ENCODE measurements around the gene OR2C3. TPM values are rescaled to one million over a fixed set of nuclear protein-coding genes. Genes with fewer than 3 reads are reported as not detected.
"Not testable (repeated sequence)": the region's sequence is repeated elsewhere in the genome, so short reads cannot be mapped to it uniquely, and the experiment has no call there.

The OR2C3 gene
- not detected in 2 replicates for total RNA-seq (2014; rRNA removed; shearing (Covaris generic))
- polyA plus RNA-seq (2014; cell fraction: nucleus; rRNA removed): not detected in 2 replicates

DNA sequence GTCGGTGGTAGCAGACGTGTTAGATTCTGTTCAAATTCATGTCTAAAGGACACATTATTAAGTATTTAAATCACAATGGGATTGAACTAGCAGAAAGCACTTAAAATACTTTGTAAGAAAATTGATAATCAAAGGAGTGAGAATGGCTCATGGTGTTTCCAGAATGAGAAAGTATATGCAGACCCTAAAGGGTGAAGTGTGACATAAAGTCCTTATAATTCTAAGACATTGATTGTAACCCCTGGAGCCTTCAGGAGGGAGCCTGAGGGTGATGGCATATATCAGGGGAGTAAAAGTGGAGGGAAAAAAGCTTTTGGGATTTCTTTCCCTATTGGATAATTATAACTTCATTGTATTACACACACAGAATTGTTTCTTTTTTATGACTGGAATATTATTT lies at the start of gene OR2C3:
Gene OR2C3, minus strand, starts transcription at position 101 of the 400 bp plus-strand sequence. CDS start 3,929 bp downstream, outside the sequence.
- DNase-seq (ENCODE audit: extremely low read depth, low read depth): no peak

DNA sequence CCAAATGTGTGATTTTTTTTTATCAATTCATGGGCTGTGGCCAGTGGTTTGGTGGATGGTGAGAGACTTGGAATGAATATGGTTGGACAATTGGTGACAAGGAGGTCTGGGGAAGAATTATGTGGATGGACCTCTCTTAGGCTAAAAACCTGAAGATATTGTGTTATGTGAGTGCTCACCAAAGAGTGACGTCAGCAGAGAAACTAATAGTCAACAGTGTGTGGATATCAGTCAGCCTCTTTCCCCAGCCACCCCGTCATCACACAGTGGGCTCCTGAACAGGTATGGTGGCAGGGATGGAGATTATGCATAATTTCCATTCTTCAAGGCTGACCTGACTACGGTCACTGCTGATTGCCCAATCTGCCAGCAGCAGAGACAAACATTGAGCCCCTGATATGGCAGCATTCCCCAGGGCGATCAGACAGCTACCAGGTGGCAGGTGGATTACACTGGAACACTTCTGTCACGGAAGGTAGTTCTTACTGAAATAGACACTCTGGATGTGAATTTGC lies 42.8 kb upstream of the OR2C3 start:
- DNase-seq (ENCODE audit: extremely low read depth, low read depth): no peak

DNA sequence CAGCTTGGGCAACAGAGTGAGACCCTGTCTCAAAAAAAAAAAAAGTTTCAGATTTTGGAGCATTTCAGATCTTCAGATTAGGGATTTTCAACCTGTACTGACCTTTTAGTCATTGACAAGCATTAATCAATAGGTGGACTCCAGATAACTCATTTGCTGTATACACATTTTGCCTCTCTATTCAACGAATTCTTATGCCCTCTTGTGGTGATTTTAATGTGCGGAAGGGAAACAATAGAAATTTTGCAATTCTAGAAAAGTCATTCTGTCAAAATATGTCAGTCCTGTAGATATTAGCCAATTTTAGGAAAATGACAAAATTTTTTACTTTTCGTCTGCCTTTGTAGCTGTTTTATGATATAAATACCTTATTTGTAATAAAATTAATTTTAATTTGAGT lies 40.3 kb upstream of the OR2C3 start:
- peak; percentile 7 for DNase-seq (ENCODE audit: extremely low read depth, low read depth)

DNA sequence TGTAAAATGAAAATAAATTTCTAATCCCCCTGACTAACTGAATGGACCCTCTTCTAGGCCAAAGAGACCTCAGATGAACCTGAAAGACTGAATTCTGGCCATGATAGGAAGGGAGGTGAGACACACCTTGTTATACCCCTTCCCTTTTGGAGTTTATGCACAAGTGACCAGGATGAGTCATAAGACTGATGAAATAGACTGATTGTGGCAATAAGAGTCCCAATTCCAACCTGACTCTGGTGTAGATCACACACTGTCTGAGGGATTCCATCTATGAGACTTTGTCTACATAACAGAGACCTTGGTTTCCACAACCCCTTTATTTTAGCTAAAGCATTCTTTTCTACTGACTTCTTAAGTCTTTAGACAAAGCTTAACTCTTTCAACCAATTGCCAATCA lies 38.4 kb upstream of the OR2C3 start:
- DNase-seq (ENCODE audit: extremely low read depth, low read depth): no peak

DNA sequence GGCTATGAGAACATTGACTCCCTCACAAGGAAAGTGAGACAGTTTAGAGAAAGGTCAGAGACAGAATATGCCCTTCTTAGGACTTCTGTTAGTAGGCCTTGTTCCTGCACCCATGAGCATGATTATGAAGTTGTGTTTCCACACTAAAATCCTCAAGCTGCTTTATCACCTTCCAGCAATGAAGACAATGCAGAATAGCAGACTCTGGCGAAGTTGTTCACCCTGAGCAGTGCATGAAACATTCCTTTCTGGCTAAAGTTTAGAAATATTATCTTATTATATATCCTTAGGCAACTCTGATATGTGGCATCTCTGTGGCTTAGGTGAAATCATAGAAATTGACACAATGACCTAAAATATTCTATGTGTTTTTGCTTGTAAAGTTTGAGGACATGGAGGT lies 38.0 kb upstream of the OR2C3 start:
- DNase-seq (ENCODE audit: extremely low read depth, low read depth): no peak

DNA sequence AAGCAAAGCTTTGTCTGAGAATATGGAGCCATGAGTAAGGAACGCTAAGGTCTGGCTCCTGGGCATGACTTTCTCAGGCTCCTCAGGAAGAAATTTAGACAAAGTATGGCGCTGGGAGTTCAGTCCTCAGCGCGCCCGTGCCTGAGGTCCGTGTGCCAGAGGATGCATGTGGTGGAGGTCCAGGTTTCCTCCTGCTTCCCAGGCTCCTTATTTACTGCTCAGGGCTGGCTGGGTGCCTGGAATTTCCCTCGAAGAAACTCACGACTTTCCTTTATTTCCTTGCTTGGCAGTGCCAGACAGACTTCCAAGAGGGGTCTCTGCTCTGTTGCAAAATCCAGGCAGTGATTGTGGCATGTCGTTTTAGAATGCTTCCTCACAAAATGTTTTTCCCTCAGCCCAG lies 26.0 kb upstream of the OR2C3 start:
- no peak for DNase-seq (ENCODE audit: extremely low read depth, low read depth)

DNA sequence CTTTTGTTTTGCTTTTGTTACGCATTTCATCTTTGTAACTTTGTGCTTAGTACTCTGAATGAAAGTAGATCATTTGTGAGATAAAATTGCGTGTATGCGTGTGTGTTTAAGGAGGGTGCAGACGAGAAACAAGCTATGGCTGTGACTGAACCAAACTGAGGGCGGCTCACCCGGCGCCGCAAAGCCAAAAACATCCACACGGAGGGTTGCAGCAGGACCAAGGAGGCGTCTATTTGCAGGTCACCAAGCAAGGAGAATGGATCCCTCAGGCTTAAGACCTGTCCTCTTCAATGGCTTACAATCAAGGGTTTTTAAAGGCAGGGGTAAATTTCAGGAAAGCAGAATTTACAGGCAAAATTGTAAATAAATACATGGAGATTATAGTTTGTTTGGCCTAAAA lies 25.5 kb upstream of the OR2C3 start:
- DNase-seq (ENCODE audit: extremely low read depth, low read depth): no peak

DNA sequence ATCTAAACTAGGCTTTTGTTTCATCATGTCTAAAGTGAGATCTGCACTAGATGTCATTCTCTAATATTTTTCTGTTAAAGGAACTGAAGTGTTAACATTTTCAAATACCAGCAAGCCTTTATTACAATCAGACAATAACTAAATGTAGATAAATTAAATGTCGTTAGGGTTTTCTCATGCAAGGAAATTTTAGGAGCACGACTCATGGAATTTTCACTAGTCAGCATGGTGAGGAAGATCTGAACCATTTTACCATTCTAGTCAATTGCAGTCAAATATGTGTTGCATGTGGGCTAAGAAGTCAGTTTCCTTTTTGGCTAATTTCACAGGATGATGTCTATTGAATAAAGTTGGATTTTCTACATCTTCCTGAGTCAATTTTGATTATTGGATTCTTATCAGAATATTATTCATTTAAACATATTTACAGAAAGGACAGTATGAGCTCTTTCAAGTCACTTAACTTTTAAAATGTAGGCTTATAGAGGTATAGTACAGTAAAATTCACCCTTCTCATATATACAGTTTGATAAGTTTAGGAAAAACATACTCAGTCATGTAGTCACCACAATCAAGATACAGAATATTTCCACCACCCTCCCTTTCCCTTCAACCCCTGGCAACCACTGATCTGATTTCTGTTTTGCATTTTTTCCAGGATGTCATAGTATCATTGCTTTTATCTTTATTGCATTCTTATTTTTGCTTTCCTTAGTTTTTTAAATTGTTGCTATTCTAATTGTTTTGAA lies 21.9 kb upstream of the OR2C3 start:
- DNase-seq (ENCODE audit: extremely low read depth, low read depth): no peak

DNA sequence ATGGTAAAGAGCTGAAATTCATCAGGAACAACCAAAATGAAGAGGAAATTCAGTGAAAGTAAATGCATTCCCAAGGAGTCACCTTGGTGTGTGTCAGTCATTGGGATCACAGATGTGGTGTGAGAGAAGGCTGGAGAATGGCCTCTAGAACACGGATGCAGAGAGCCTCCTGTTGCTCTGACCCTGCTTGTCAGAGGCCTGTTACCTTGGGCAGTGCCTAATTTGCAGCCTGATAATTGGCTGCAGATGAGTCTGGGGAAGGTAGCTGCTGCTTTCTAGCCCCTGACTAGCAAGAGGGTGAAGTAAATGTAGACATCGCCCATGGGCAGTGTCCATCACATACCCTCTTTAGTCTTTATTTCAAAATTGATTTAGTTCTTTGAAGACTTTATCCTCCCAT lies 16.0 kb upstream of the OR2C3 start:
- no peak for DNase-seq (ENCODE audit: extremely low read depth, low read depth)

DNA sequence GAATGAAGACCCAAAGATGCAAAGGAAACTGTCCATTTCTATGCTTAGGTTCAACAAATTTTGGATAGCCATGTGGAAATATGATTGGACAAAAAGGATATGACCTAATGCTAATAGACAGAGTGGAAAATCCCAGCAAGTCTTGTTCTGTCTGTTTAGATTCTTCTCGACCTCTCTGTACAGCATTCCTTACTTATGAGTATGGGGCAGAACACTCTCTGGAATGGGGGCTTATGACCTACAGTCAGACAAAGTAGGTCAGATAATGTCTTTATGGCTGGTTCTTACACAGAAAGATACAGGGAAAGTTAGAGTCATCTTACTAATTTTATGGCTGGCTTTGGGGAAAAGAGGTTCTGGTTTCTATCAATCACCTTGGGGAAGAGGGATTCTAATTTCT lies 15.5 kb upstream of the OR2C3 start:
- no peak for DNase-seq (ENCODE audit: extremely low read depth, low read depth)

DNA sequence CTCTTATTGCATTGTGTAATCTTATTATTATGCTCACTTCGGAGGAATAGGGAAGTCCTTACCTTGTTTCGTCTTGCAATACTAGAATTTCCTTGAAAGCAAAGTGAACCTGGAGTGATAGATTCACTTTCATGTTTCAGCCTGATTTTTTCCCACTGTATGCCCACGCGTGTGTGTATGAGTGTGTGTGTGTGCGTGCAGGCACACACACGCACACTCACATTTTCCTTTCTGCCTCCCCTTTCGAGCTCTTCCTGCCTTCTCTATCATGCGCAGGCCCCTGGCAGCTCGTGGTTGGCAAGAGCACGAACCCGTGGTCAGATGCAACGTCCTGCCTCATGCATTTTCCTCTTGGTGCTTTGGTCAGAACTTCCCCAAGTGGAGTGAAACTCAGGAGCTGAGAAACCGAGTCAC lies 12.5 kb upstream of the OR2C3 start, which contains the start of gene GCSAML:
Gene GCSAML, plus strand, starts transcription at position 366 of the 414 bp plus-strand sequence. CDS start 58 bp downstream, outside the sequence.
- no peak for DNase-seq (ENCODE audit: extremely low read depth, low read depth)

DNA sequence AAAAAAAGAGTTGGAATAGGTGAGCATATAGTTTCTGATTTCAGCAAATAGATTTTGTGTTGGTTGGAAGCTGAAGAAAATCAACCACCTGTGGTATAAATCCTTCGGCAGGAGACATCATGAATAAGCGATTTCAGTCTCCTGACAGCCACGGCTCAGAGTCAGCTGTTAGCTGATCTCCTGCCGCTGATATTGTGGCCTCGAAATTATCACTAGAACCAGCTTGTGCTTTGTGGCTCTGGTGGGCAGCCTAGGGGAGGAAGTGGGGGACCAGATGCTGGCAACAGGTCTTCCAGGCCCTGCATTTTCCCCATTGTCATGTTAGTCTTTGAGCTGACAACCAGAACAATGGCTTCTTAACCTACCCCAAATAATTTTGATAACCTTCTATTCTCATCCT lies 11.9 kb upstream of the OR2C3 start:
- DNase-seq (ENCODE audit: extremely low read depth, low read depth): no peak

DNA sequence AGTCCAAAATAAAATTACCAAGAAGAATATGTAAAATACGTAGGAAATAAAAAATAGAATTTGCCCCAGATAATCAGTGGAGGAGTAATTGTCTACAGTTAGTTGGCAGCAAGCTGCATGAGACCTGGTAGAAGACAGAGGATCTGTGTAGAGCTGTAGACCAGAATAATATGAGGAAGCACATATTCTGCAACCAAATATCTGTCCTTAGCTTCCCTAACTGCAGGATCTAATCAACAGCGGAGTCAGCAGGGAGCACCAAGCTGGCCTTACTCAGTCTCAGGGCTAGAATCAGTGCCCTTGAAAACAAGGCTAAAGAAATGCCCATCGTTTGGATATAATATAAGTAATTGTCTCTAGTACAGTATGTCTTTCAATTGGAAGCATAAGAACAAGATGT lies 6.6 kb upstream of the OR2C3 start:
- DNase-seq (ENCODE audit: extremely low read depth, low read depth): no peak

DNA sequence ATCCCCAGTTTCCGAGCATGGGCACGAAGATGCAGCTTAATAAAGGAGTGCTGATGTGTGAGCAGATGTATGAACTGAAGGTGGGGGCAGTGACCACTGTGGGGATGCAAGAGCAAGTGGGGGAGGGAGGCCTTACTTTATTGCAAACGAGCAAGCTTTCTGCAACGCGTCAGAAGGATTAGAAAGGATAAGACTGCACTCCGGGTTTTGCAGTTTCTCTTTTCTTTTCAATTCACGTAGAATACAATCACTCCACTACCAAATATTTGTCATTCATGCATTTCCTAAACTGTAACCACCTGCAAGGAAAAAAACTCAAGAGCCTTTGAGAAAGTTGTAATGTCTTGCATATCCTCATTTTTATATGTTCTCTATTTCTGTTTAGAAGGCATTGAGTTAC lies 4.3 kb upstream of the OR2C3 start:
- no peak for DNase-seq (ENCODE audit: extremely low read depth, low read depth)

DNA sequence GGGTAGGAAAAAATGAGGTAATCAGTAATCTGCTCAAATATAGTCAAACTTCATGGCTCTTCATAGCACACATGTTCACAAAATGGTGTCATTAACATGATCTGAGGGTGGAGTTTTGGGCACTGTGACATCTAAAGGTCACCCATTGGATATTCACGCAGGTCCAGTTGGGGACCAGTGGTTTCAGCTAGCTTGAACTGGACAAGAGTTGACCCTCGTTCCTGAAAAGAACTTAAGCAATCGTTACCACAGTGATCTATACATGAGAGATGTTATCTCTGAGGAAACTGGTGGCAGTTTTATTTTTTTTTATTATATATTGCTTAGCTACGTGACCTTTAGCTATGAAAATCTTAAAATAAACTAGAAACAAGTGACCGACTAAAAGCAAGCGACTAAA lies 3.0 kb upstream of the OR2C3 start:
- DNase-seq (ENCODE audit: extremely low read depth, low read depth): no peak

DNA sequence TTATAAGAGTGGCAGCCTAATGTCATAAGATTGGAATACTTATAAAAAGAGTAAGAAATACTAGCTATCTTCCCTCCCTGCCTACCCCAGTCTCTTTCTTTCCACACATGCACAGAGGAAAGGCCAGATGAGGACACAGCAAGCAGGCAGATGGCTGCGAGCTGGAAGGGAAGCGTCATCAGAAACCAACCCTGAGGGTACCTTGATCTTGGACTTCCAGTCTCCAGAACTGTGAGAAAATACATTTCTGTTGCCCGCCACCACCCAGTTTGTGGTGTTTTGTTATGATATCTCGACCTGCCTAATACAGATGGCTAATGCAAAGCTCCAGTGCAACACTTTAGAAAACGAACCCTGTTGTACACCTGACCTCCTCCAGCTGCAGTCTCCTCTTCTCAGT lies 2.3 kb upstream of the OR2C3 start:
- DNase-seq (ENCODE audit: extremely low read depth, low read depth): no peak

DNA sequence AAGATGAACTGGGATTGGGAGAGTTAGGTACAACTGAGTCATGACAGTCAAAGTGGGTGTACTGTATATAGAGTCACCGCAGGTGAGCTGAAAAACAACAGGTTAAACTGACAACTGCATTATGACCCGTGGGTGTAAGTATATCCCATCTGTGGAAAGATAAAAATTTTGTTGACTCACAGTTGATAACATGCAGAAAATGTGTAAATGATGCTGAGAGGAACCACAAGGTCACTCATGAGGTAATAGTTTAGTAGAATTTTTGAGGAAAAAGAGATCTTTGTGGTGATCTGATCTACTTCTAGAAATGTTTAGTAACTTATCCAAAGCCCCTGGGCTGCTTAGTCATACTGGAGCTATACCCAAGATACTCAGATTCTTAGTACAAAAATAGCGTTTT lies 838 bp downstream of the OR2C3 start:
- no peak for DNase-seq (ENCODE audit: extremely low read depth, low read depth)

DNA sequence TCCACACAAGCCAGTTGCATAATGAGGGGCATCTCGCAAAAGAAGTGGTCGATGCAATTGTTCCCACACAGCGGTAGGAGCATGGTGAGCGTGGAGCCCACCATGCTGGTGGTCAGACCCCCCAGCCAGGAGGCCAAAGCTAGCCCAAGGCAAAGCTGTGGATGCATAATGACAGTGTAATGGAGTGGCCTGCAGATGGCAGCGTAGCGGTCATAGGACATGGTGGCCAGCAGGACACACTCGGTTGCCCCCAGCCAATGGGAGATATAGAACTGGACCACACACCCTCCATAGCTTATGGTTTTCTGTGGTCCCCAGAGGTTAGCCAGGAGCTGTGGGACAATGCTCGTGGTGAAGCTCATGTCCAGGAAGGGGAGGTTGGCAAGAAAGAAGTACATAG lies 4.3 kb downstream of the OR2C3 start:
- no peak for DNase-seq (ENCODE audit: extremely low read depth, low read depth)

DNA sequence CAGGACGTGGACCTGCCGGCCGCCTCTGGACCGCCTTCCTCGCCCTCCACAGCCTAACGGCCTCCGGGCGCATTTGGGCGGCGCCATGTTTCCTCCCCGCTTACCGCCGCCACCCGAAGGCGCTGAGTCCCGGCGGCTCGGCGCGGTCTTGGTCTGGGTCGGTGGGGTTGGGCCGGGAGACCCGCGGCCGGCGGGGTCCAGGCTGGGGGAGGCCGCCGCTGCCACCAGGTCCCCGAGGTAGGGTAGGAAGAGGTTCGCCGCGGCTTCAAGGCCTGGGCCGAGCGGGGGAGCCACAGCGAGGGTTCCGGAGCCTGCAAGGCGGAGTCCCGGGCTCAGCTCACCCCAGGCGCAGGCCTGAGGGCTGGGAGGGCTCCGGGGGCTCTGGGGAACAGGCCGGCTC lies 5.5 kb downstream of the OR2C3 start:
- DNase-seq (ENCODE audit: extremely low read depth, low read depth): no peak

DNA sequence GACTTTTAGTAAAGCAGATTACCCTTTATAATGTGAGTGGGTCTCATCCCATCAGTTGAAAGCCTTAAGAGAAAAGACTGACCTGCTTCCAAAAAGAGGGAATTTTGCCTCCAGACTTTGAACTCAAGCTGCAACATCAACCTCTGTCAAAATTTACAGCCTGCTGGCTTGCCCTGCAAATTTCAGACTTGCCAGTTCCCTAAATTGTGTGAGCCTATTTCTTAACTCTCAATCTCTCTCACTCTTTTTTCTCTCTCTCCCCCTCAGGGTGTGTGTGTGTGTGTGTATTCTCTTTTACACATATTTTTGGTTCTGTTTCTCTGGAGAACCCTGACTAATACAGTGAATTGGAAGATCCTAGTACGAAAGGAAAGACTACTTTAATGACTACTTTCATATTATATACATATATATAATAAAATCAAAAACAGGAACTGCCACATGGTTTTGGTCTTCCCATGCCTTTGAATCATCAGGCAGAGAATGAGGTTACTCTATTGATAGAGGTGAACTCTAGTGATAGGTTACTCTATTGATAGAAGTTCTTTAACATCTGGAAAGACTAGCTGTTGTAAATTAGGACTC lies 6.4 kb downstream of the OR2C3 start:
- no peak for DNase-seq (ENCODE audit: extremely low read depth, low read depth)

DNA sequence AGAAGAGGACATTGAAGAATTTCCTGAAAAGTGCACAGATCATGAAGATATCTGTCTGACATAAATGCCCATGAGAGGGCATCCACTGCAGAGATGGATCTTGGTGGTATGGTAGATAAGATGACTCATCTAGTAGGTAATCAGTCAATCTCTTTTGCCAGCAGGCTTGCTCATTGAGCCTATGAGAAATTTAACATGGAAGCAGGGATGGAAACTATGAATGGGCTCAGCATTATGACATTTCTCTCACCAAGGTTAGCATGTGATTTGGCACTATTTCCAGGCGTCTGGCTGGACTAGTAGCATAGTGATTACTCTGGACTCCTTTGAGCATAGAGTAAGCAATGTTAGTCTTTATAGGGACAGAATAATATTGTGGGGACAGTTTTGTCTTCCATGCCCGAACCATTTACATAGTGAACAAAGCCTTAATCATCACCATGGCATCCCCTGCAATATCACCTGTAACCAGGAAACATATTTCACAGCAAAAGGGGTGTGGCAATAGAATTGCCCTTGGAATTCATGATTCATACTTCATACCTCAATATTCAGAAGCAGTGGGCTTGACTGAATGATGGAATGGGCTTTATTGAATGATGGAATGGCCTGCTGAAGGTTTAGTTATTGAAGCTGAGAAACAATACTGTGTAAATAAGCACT lies 7.3 kb downstream of the OR2C3 start:
- no peak for DNase-seq (ENCODE audit: extremely low read depth, low read depth)

DNA sequence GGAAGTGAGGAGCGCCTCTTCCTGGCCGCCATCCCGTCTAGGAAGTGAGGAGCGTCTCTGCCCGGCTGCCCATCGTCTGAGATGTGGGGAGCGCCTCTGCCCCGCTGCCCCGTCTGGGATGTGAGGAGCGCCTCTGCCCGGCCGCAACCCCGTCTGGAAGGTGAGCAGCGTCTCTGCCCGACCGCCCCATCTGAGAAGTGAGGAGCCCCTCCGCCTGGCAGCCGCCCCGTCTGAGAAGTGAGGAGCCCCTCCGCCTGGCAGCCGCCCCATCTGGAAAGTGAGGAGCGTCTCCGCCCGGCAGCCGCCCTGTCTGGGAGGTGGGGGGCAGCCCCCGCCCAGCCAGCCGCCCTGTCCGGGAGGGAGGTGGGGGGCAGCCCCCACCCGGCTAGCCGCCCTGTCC lies 14.4 kb downstream of the OR2C3 start:
- not testable (repeated sequence) for DNase-seq (ENCODE audit: extremely low read depth, low read depth)

All from NCI-H460 (cell line).